HCT116 (cell line): ENCODE results near the gene VEGFA. TPM values are rescaled to one million over a fixed set of nuclear protein-coding genes. Genes with fewer than 3 reads are reported as not detected.

Source experiments
- ATAC-seq: fragments of 200-7000 bp; cut with Tn5 transposase; 2 replicates; pipeline ENCODE4 v1.9.1; 2020; ENCODE audit warnings: mild to moderate bottlenecking, moderate library complexity
- BruUV-seq: library from RNA; stranded (reverse); fragments of 400-500 nt; replicated peaks from 2 replicates; lab custom pipeline; 2021; lab: Mats Ljungman, UMichigan
- CTCF ChIA-PET: fragments of 300-600 bp; sonication (Branson Sonifier 250); formaldehyde crosslinking; loops from one replicate; lab custom pipeline; 2021; ENCODE audit warnings: antibody characterized with exemption; lab: Charles Lee
- POLR2A ChIA-PET: fragments of 300-600, 350-600 bp; sonication (Branson Sonifier 250); formaldehyde crosslinking; loops from one replicate; lab custom pipeline; 2021; ENCODE audit warnings: antibody characterized with exemption; lab: Charles Lee
- RAD21 ChIA-PET, 2 experiments: fragments of 300-600 bp; sonication (Branson Sonifier 250); formaldehyde crosslinking; loops; one replicate each; lab custom pipeline; 2023; ENCODE audit warnings: low total read pairs in 2 of 2; ENCODE audit not compliant: uncharacterized antibody in 2 of 2, unreplicated experiment in 2 of 2, low non-redundant PET in 1 of 2; lab: Charles Lee
- DNase-seq: peaks from one replicate; pipeline ENCODE4 v3.0.0-alpha.2; 2010; ENCODE audit warnings: low read depth, low spot score
- H2AFZ ChIP-seq: fragments of 200-600 bp; shearing (Covaris generic), sonication (generic); 2 replicates; pipeline ENCODE4 v1.6.1; 2017; ENCODE audit warnings: low read depth, mixed run types, mixed read lengths, antibody characterized with exemption, low read length; ENCODE audit not compliant: poor library complexity, severe bottlenecking
- H3K27ac ChIP-seq: 2 replicates; pipeline ENCODE4 v1.5.1; 2012; ENCODE audit warnings: low read depth, low read length
- H3K27me3 ChIP-seq: fragments of 200-600 bp; sonication (generic); 2 replicates; pipeline ENCODE4 v1.6.1; 2016; ENCODE audit warnings: mixed run types, low read length, mixed read lengths; ENCODE audit not compliant: insufficient read depth
- H3K36me3 ChIP-seq, 2 experiments: fragments of 200-500 bp in 1 of 2; fragments of 200-600 bp in 1 of 2; sonication (Bioruptor generic) in 1 of 2; sonication (generic) in 1 of 2; 2 replicates each; pipeline versions ENCODE4 v1.5.1 to v1.6.1; 2014 to 2016; ENCODE audit warnings: low read length in 2 of 2, inconsistent platforms in 1 of 2, mixed read lengths in 1 of 2, mixed run types in 1 of 2; ENCODE audit not compliant: insufficient read depth in 2 of 2, control insufficient read depth in 1 of 2
- H3K4me1 ChIP-seq, 2 experiments: fragments of 200-600 bp in 1 of 2; sonication (generic) in 1 of 2; 2 replicates each; pipeline versions ENCODE4 v1.5.1 to v1.6.1; 2012 to 2017; ENCODE audit warnings: low read length in 2 of 2, inconsistent platforms in 1 of 2, mild to moderate bottlenecking in 1 of 2, mixed read lengths in 1 of 2, mixed run types in 1 of 2, moderate library complexity in 1 of 2; ENCODE audit not compliant: insufficient read depth in 2 of 2, control insufficient read depth in 1 of 2
- H3K4me2 ChIP-seq: fragments of 200-600 bp; sonication (generic); 2 replicates; pipeline ENCODE4 v1.6.1; 2017; ENCODE audit warnings: mixed run types, low read length, mixed read lengths
- H3K4me3 ChIP-seq, 2 experiments: fragments of 200-600 bp in 1 of 2; sonication (generic) in 1 of 2; replicated peaks in 1 of 2; 2 replicates each; pipeline ENCODE4 v1.5.1; 2011 to 2016; ENCODE audit warnings: low read length in 2 of 2, control low read depth in 1 of 2, low read depth in 1 of 2, mild to moderate bottlenecking in 1 of 2, mixed read lengths in 1 of 2, mixed run types in 1 of 2
- H3K79me2 ChIP-seq: fragments of 200-600 bp; sonication (generic); 2 replicates; pipeline ENCODE4 v1.6.1; 2017; ENCODE audit warnings: mild to moderate bottlenecking, mixed run types, low read length, moderate library complexity, mixed read lengths; ENCODE audit not compliant: insufficient read depth
- H3K9ac ChIP-seq: fragments of 200-600 bp; sonication (generic); 2 replicates; pipeline ENCODE4 v1.6.1; 2016; ENCODE audit warnings: low read length, mixed read lengths
- H3K9me2 ChIP-seq: fragments of 200-600 bp; sonication (generic), shearing (Covaris generic); 2 replicates; pipeline ENCODE4 v1.6.1; 2017; ENCODE audit warnings: mixed run types, mild to moderate bottlenecking, moderate library complexity; ENCODE audit not compliant: insufficient read depth
- H3K9me3 ChIP-seq, 2 experiments: fragments of 200-500 bp in 1 of 2; fragments of 200-600 bp in 1 of 2; sonication (Bioruptor generic) in 1 of 2; sonication (generic) in 1 of 2; 2 replicates each; pipeline ENCODE4 v1.6.1; 2014 to 2017; ENCODE audit warnings: low read length in 2 of 2, mixed read lengths in 2 of 2, inconsistent platforms in 1 of 2, low read depth in 1 of 2, mild to moderate bottlenecking in 1 of 2, mixed run types in 1 of 2, moderate library complexity in 1 of 2; ENCODE audit not compliant: control insufficient read depth in 1 of 2, insufficient read depth in 1 of 2
- H4K20me1 ChIP-seq: fragments of 200-600 bp; sonication (generic), shearing (Covaris generic); 2 replicates; pipeline ENCODE4 v1.6.1; 2017; ENCODE audit warnings: mixed run types, mild to moderate bottlenecking, moderate library complexity; ENCODE audit not compliant: insufficient read depth
- CBX3 ChIP-seq: IDR thresholded peaks from 2 replicates; pipeline ENCODE4 v1.6.1; 2012; ENCODE audit warnings: low read depth
- FOSL1 ChIP-seq: IDR thresholded peaks from 2 replicates; pipeline ENCODE4 v1.6.1; 2012; ENCODE audit warnings: low read depth
- JUND ChIP-seq: IDR thresholded peaks from 2 replicates; pipeline ENCODE4 v1.6.1; 2012
- MAX ChIP-seq: IDR thresholded peaks from 2 replicates; pipeline ENCODE4 v1.6.1; 2012
- POLR2A ChIP-seq: IDR thresholded peaks from 2 replicates; pipeline ENCODE4 v1.7.0; 2011; ENCODE audit warnings: borderline replicate concordance; ENCODE audit not compliant: insufficient read depth, insufficient read length; ENCODE audit errors: extremely low read depth
- POLR2AphosphoS5 ChIP-seq: IDR thresholded peaks from 2 replicates; pipeline ENCODE4 v1.6.1; 2011; ENCODE audit warnings: mild to moderate bottlenecking, low read depth, low read length, moderate library complexity
- RAD21 ChIP-seq: IDR thresholded peaks from 2 replicates; pipeline ENCODE4 v1.6.1; 2012; ENCODE audit warnings: low read depth, mild to moderate bottlenecking
- intact Hi-C: fragments of 100-400 bp; cut with micrococcal nuclease; formaldehyde crosslinking; loops from 2 replicates; pipeline ENCODE4 v1.10.0; 2022
- total RNA-seq: library from RNA; stranded (reverse); gene quantifications from one replicate; pipeline ENCODE4 v1.2.1, GENCODE V29; 2021; ENCODE audit not compliant: unreplicated experiment
- TF ChIP-seq, protein P1 (sequence below), 3 experiments: fragments of 200-600 bp in 1 of 3; sonication (generic) in 1 of 3; IDR thresholded peaks in 2 of 3; conservative IDR thresholded peaks in 1 of 3; 2 replicates each; pipeline ENCODE4 v1.5.1; 2012 to 2017; ENCODE audit warnings: low read depth in 2 of 3, low read length in 2 of 3, antibody characterized with exemption in 1 of 3, borderline replicate concordance in 1 of 3, control low read depth in 1 of 3, mild to moderate bottlenecking in 1 of 3, mixed read lengths in 1 of 3, mixed run types in 1 of 3, moderate library complexity in 1 of 3; ENCODE audit not compliant: insufficient read depth in 1 of 3

VEGFA gene
- total RNA-seq, 1 experiment from 2014 or later = 112 TPM

DNA sequence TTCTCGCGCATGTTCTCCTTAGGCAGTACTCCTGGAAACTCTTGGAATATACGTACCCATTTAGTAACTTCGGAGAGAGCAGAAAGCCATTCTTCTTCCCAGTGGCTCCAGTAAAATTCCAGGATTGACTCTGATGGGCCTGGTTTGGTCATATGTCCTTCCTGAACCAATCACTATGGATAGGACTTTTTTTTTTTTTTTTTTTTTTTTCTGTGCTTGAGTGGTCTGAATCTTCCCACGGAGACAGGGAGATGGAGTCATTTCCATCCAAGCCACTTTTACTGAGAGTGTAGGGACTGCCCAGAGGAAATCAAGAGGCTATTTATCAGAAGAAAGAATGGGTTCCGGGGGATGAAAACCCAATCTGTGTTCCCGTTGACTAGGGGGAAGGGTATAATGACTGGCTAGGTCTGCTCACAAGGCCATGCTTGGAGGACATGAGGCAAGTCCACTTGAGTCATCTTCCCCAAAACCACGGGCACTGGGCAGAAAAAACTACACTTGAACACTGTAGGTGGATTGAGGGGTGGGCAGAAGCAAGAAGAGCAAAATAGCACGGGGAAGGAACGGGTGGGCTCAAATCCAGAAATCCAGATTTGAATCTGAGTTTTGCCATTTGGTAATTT is 47.0 kb upstream of the VEGFA start:
- CTCF ChIA-PET = no interaction called here
- no TSS peak for BruUV-seq

More for the DNA sequence above, 47.0 kb upstream of the VEGFA start:
- Histone ChIP-seq H3K27me3 (no peaks in the 10 kb centered on the region), H3K36me3 (no peaks in the 10 kb centered on the region), H3K4me2 (no peak overlapping the region), H3K4me3 (no peak overlapping the region), H3K9ac (no peak overlapping the region), H3K9me2 (no peaks in the 10 kb centered on the region), H3K27ac (no peak overlapping the region), H3K9me3 (no peaks in the 10 kb centered on the region), H3K79me2 (no peaks in the 10 kb centered on the region), H3K4me1 (peaks cover 23 to 27% of the 10 kb centered on the region in 2 experiments), H2AFZ (no peak overlapping the region), H4K20me1 (no peaks in the 10 kb centered on the region)
- POLR2A ChIA-PET = no interaction called here
- intact Hi-C loops = no loop called here
- ATAC-seq (no peak), DNase-seq (no peak)
- RAD21 ChIA-PET = no interaction called here
- TF ChIP-seq CBX3 = no peak
- TF ChIP-seq POLR2A = no peak
- TF ChIP-seq, protein P1, sequence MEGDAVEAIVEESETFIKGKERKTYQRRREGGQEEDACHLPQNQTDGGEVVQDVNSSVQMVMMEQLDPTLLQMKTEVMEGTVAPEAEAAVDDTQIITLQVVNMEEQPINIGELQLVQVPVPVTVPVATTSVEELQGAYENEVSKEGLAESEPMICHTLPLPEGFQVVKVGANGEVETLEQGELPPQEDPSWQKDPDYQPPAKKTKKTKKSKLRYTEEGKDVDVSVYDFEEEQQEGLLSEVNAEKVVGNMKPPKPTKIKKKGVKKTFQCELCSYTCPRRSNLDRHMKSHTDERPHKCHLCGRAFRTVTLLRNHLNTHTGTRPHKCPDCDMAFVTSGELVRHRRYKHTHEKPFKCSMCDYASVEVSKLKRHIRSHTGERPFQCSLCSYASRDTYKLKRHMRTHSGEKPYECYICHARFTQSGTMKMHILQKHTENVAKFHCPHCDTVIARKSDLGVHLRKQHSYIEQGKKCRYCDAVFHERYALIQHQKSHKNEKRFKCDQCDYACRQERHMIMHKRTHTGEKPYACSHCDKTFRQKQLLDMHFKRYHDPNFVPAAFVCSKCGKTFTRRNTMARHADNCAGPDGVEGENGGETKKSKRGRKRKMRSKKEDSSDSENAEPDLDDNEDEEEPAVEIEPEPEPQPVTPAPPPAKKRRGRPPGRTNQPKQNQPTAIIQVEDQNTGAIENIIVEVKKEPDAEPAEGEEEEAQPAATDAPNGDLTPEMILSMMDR (IDR thresholded peaks at IDR 0.05 in 2 of 3, conservative IDR thresholded peaks at IDR 0.05 in 1 of 3; ENCODE audit: borderline replicate concordance in 1 of 3, insufficient read depth in 1 of 3, low read depth in 2 of 3, low read length in 2 of 3) = no peak
- no peak for TF ChIP-seq MAX
- no peak for TF ChIP-seq RAD21
- TF ChIP-seq JUND = no peak
- TF ChIP-seq FOSL1 = no peak
- TF ChIP-seq POLR2AphosphoS5 = no peak
